ENCODE measurements around the gene RAB40AL. TPM values are rescaled to one million over a fixed set of nuclear protein-coding genes. Genes with fewer than 3 reads are reported as not detected.
"Not testable (repeated sequence)": the region's sequence is repeated elsewhere in the genome, so short reads cannot be mapped to it uniquely, and the experiment has no call there.

Gene RAB40AL
- total RNA-seq, 2 experiments from 2014 or later = not detected

GRCh38 chrX:102959471-102959870 lies 22.4 kb downstream of the RAB40AL start:
- Mint-ChIP-seq H3K9me3 (ENCODE audit: low read depth) (no peaks in the 10 kb centered on the region), H3K27ac (no peak overlapping the region), H3K4me1 (no peaks in the 10 kb centered on the region), H3K36me3 (ENCODE audit: low read depth) (no peaks in the 10 kb centered on the region), H3K4me3 (no peak overlapping the region), H3K27me3 (peaks cover 4% of the 10 kb centered on the region)
- CTCF ChIA-PET = interaction anchor here (1.0 to 3.9 kb wide), 3 partner anchors 8 to 28 kb away, joined by 3 to 16 read pairs (median 3); no protein-coding TSS in a partner anchor
- intact Hi-C loops (cut with DNase I, micrococcal nuclease) = no loop called here
- POLR2A ChIA-PET = no interaction called here
- no peak for DNase-seq
- no peak for ATAC-seq

GRCh38 chrX:102963955-102964354 lies 26.9 kb downstream of the RAB40AL start:
- no peak overlapping the region for H3K4me3 Mint-ChIP-seq
- no peaks in the 10 kb centered on the region for H3K36me3 Mint-ChIP-seq (ENCODE audit: low read depth)
- CTCF ChIA-PET = no interaction called here
- intact Hi-C loops (cut with DNase I, micrococcal nuclease) = no loop called here
- DNase-seq (no peak), ATAC-seq (no peak)
- no peaks in the 10 kb centered on the region for H3K4me1 Mint-ChIP-seq
- POLR2A ChIA-PET = no interaction called here
- H3K27ac Mint-ChIP-seq = no peak overlapping the region
- no peaks in the 10 kb centered on the region for H3K27me3 Mint-ChIP-seq
- H3K9me3 Mint-ChIP-seq (ENCODE audit: low read depth) = peaks cover 6% of the 10 kb centered on the region

- ChIA-PET CTCF (no interaction called here), POLR2A (no interaction called here)
- no peak overlapping the region for H3K4me3 Mint-ChIP-seq
- H3K27me3 Mint-ChIP-seq = no peaks in the 10 kb centered on the region
- H3K9me3 Mint-ChIP-seq (ENCODE audit: low read depth) = peaks cover 6% of the 10 kb centered on the region
- H3K27ac Mint-ChIP-seq = no peak overlapping the region
- no peaks in the 10 kb centered on the region for H3K4me1 Mint-ChIP-seq
- intact Hi-C loops (cut with DNase I, micrococcal nuclease) = no loop called here
- H3K36me3 Mint-ChIP-seq (ENCODE audit: low read depth) = no peaks in the 10 kb centered on the region
- DNase-seq (no peak), ATAC-seq (no peak)
Observed at GRCh38 chrX:102964940-102965339, 27.9 kb downstream of the RAB40AL start.

GRCh38 chrX:102966701-102967100 lies 29.6 kb downstream of the RAB40AL start:
- Mint-ChIP-seq H3K4me3 (no peak overlapping the region), H3K4me1 (no peaks in the 10 kb centered on the region), H3K27me3 (no peaks in the 10 kb centered on the region), H3K36me3 (ENCODE audit: low read depth) (no peaks in the 10 kb centered on the region), H3K9me3 (ENCODE audit: low read depth) (peaks cover 15% of the 10 kb centered on the region), H3K27ac (no peak overlapping the region)
- POLR2A ChIA-PET = no interaction called here
- CTCF ChIA-PET = no interaction called here
- ATAC-seq (no peak), DNase-seq (no peak)
- intact Hi-C loops (cut with DNase I, micrococcal nuclease) = no loop called here

GRCh38 chrX:102968216-102968615 lies 31.1 kb downstream of the RAB40AL start:
- no peak overlapping the region for H3K4me3 Mint-ChIP-seq
- ATAC-seq (no peak), DNase-seq (no peak)
- CTCF ChIA-PET = interaction anchor here (1.4 kb wide), 1 partner anchor 9 kb away, joined by 3 read pairs; no protein-coding TSS in a partner anchor
- peaks cover 16% of the 10 kb centered on the region for H3K9me3 Mint-ChIP-seq (ENCODE audit: low read depth)
- no peaks in the 10 kb centered on the region for H3K4me1 Mint-ChIP-seq
- H3K36me3 Mint-ChIP-seq (ENCODE audit: low read depth) = no peaks in the 10 kb centered on the region
- POLR2A ChIA-PET = no interaction called here
- intact Hi-C loops (cut with DNase I, micrococcal nuclease) = no loop called here
- no peaks in the 10 kb centered on the region for H3K27me3 Mint-ChIP-seq
- no peak overlapping the region for H3K27ac Mint-ChIP-seq

GRCh38 chrX:102971536-102971935 lies 34.5 kb downstream of the RAB40AL start:
- H3K27ac Mint-ChIP-seq; H3K4me1 Mint-ChIP-seq; H3K27me3 Mint-ChIP-seq; H3K36me3 Mint-ChIP-seq (ENCODE audit: low read depth); DNase-seq; H3K4me3 Mint-ChIP-seq; CTCF ChIA-PET; ATAC-seq; intact Hi-C loops (cut with DNase I, micrococcal nuclease); POLR2A ChIA-PET: not testable (repeated sequence)
- H3K9me3 Mint-ChIP-seq (ENCODE audit: low read depth) = peaks cover 19% of the 10 kb centered on the region

- intact Hi-C loops (cut with DNase I, micrococcal nuclease) = no loop called here
- Mint-ChIP-seq H3K4me3 (no peak overlapping the region), H3K27me3 (peaks cover 2% of the 10 kb centered on the region), H3K9me3 (ENCODE audit: low read depth) (peaks cover 13% of the 10 kb centered on the region), H3K27ac (no peak overlapping the region), H3K36me3 (ENCODE audit: low read depth) (no peaks in the 10 kb centered on the region), H3K4me1 (no peaks in the 10 kb centered on the region)
- CTCF ChIA-PET = no interaction called here
- POLR2A ChIA-PET = no interaction called here
- ATAC-seq (no peak), DNase-seq (no peak)
Observed at GRCh38 chrX:102975016-102975415, 37.9 kb downstream of the RAB40AL start.

- Mint-ChIP-seq H3K4me1 (no peaks in the 10 kb centered on the region), H3K9me3 (ENCODE audit: low read depth) (peaks cover 8% of the 10 kb centered on the region), H3K27me3 (peaks cover 2% of the 10 kb centered on the region), H3K27ac (no peak overlapping the region), H3K4me3 (no peak overlapping the region), H3K36me3 (ENCODE audit: low read depth) (no peaks in the 10 kb centered on the region)
- ChIA-PET POLR2A (no interaction called here), CTCF (no interaction called here)
- intact Hi-C loops (cut with DNase I, micrococcal nuclease) = no loop called here
- no peak for DNase-seq
- ATAC-seq = no peak
Observed at GRCh38 chrX:102976286-102976685, 39.2 kb downstream of the RAB40AL start.

- ChIA-PET POLR2A (no interaction called here), CTCF (no interaction called here)
- ATAC-seq = no peak
- Mint-ChIP-seq H3K27me3 (peaks cover 2% of the 10 kb centered on the region), H3K9me3 (ENCODE audit: low read depth) (peaks cover 3% of the 10 kb centered on the region), H3K36me3 (ENCODE audit: low read depth) (no peaks in the 10 kb centered on the region), H3K4me3 (no peak overlapping the region), H3K27ac (no peak overlapping the region), H3K4me1 (no peaks in the 10 kb centered on the region)
- intact Hi-C loops (cut with DNase I, micrococcal nuclease) = no loop called here
- no peak for DNase-seq
Observed at GRCh38 chrX:102976793-102977495, 39.9 kb downstream of the RAB40AL start.

GRCh38 chrX:102978594-102978993 lies 41.5 kb downstream of the RAB40AL start:
- Mint-ChIP-seq H3K4me1 (no peaks in the 10 kb centered on the region), H3K27ac (no peak overlapping the region), H3K36me3 (ENCODE audit: low read depth) (no peaks in the 10 kb centered on the region), H3K4me3 (no peak overlapping the region), H3K9me3 (ENCODE audit: low read depth) (peaks cover under 1% of the 10 kb centered on the region), H3K27me3 (no peaks in the 10 kb centered on the region)
- POLR2A ChIA-PET = no interaction called here
- CTCF ChIA-PET = no interaction called here
- ATAC-seq (no peak), DNase-seq (no peak)
- intact Hi-C loops (cut with DNase I, micrococcal nuclease) = no loop called here

- no peak for ATAC-seq
- Mint-ChIP-seq H3K36me3 (ENCODE audit: low read depth) (no peaks in the 10 kb centered on the region), H3K4me1 (no peaks in the 10 kb centered on the region), H3K4me3 (no peak overlapping the region), H3K27me3 (no peaks in the 10 kb centered on the region), H3K27ac (no peak overlapping the region), H3K9me3 (ENCODE audit: low read depth) (no peaks in the 10 kb centered on the region)
- no peak for DNase-seq
- ChIA-PET CTCF (no interaction called here), POLR2A (no interaction called here)
- intact Hi-C loops (cut with DNase I, micrococcal nuclease) = no loop called here
Observed at GRCh38 chrX:102979536-102979935, 42.5 kb downstream of the RAB40AL start.

GRCh38 chrX:102983205-102983604 lies 46.1 kb downstream of the RAB40AL start:
- Mint-ChIP-seq H3K27me3 (no peaks in the 10 kb centered on the region), H3K4me3 (no peak overlapping the region), H3K27ac (no peak overlapping the region), H3K9me3 (ENCODE audit: low read depth) (no peaks in the 10 kb centered on the region), H3K36me3 (ENCODE audit: low read depth) (no peaks in the 10 kb centered on the region), H3K4me1 (no peaks in the 10 kb centered on the region)
- POLR2A ChIA-PET = no interaction called here
- DNase-seq (no peak), ATAC-seq (no peak)
- CTCF ChIA-PET = no interaction called here
- intact Hi-C loops (cut with DNase I, micrococcal nuclease) = no loop called here

GRCh38 chrX:102985192-102985591 lies 48.1 kb downstream of the RAB40AL start:
- no peaks in the 10 kb centered on the region for H3K36me3 Mint-ChIP-seq (ENCODE audit: low read depth)
- CTCF ChIA-PET = interaction anchor here (1.3 kb wide), 1 partner anchor 34 kb away, joined by 3 read pairs; no protein-coding TSS in a partner anchor
- POLR2A ChIA-PET = no interaction called here
- H3K4me3 Mint-ChIP-seq = no peak overlapping the region
- intact Hi-C loops (cut with DNase I, micrococcal nuclease) = no loop called here
- no peaks in the 10 kb centered on the region for H3K9me3 Mint-ChIP-seq (ENCODE audit: low read depth)
- ATAC-seq (no peak), DNase-seq (no peak)
- no peaks in the 10 kb centered on the region for H3K27me3 Mint-ChIP-seq
- H3K27ac Mint-ChIP-seq = no peak overlapping the region
- no peaks in the 10 kb centered on the region for H3K4me1 Mint-ChIP-seq

Measured in activated CD4-positive, alpha-beta T cell treated with anti-CD3 and anti-CD28 coated beads for 36 hours (primary cell).